HG03039 (cell line): ENCODE data around the gene IL12A.
A peak's percentile ranks its signal among the peaks of the same experiment; 100 is the strongest.

Source experiments
- ATAC-seq: cut with Tn5 transposase; IDR thresholded peaks from one replicate; pipeline ENCODE4 v1.9.1; 2021; ENCODE audit warnings: mild to moderate bottlenecking, moderate library complexity; ENCODE audit not compliant: unreplicated experiment

IL12A gene

GRCh38 chr3:160023476-160023875, 34.8 kb downstream of the IL12A start:
- no peak for ATAC-seq

- peak; percentile 84 for ATAC-seq
These were observed 39.0 kb downstream of the IL12A start for GRCh38 chr3:160027541-160028195.

- no peak for ATAC-seq
These were observed 47.1 kb downstream of the IL12A start for GRCh38 chr3:160035757-160036156.

- no peak for ATAC-seq
These were observed 50.4 kb downstream of the IL12A start for GRCh38 chr3:160038862-160039562.

GRCh38 chr3:160040181-160040580, 51.5 kb downstream of the IL12A start:
- ATAC-seq = no peak

- no peak for ATAC-seq
These were observed 52.8 kb downstream of the IL12A start for GRCh38 chr3:160041465-160041864.

GRCh38 chr3:160044121-160044520, 55.5 kb downstream of the IL12A start:
- ATAC-seq = no peak
